B cell (primary cell): ENCODE results near the gene RBKS.

ENCODE experiments used
- EZH2 ChIP-seq: IDR thresholded peaks from 2 replicates; pipeline ENCODE4 v1.6.1; 2012; ENCODE audit warnings: borderline replicate concordance, low read depth, mild to moderate bottlenecking, moderate library complexity, low read length; ENCODE audit not compliant: insufficient read depth, poor library complexity, severe bottlenecking
- TF ChIP-seq, protein P1 (sequence below): fragments of 200-600 bp; IDR thresholded peaks from one replicate; pipeline ENCODE4 v1.8.0; 2022; ENCODE audit warnings: antibody characterized with exemption, mild to moderate bottlenecking

GRCh38 chr2:27920148-27920885 is 30.1 kb upstream of the RBKS start:
- TF ChIP-seq, protein P1, sequence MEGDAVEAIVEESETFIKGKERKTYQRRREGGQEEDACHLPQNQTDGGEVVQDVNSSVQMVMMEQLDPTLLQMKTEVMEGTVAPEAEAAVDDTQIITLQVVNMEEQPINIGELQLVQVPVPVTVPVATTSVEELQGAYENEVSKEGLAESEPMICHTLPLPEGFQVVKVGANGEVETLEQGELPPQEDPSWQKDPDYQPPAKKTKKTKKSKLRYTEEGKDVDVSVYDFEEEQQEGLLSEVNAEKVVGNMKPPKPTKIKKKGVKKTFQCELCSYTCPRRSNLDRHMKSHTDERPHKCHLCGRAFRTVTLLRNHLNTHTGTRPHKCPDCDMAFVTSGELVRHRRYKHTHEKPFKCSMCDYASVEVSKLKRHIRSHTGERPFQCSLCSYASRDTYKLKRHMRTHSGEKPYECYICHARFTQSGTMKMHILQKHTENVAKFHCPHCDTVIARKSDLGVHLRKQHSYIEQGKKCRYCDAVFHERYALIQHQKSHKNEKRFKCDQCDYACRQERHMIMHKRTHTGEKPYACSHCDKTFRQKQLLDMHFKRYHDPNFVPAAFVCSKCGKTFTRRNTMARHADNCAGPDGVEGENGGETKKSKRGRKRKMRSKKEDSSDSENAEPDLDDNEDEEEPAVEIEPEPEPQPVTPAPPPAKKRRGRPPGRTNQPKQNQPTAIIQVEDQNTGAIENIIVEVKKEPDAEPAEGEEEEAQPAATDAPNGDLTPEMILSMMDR: no peak
- no peak for TF ChIP-seq EZH2
